GM03348 (cell line): ENCODE results near the gene TCF23.

Source experiments
- DNase-seq: peaks from one replicate; pipeline ENCODE4 v3.0.0; 2012; ENCODE audit warnings: low spot score

The TCF23 gene

DNA sequence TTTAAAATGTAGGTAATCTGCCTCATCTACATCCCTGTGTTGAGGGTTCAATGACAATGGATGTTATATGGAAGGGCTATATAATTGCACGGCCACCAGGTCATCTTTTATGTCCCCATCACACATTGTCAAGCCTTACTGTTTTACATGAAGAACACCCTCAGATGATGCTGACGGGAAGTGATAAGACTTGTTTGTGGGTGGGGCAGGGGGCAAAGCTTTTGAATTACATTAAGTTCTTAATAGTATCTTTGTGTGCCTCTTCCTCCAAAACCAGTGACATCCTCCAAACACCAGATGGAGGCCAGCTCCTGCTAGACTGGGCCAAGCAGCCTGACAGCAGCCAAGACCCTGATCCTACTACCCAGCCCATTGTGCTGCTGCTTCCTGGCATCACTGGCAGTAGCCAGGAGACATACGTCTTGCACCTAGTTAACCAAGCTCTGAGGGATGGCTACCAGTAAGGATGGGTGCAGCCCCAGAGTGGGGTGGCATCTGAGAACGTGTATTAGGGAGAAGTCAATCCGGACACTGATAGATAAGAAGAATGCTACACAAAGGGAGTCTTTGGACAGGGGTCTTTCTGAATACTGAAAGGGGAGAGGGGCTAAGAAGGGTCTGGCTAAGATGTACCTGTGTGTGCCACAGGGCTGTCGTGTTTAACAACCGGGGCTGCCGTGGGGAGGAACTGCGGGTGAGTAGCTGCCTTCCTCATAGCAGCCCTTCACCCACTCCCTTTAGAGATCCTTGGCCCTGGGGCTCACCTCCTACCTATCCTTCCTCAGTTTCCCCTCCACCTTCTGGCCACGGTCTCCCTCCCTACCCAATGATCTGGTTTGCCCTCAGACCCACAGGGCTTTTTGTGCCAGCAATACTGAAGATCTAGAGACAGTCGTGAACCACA, 19.9 kb upstream of the TCF23 start:
- DNase-seq, result no peak

DNA sequence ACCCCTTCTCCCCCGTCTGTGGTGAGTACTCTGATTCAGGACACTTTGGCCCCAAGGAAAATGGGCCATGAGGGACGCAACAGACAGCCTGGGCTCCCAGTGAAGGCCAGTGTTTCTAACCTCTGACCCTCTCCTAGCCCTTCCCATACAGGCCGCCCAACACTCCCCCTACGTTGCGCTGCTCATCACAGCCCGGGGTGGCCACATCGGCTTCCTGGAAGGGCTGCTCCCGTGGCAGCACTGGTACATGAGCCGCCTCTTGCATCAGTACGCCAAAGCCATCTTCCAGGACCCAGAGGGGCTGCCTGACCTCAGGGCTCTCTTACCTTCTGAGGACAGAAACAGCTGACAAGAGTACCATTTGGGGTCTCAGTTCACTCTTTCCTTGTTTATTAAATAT, 18.4 kb upstream of the TCF23 start:
- DNase-seq, result no peak

DNA sequence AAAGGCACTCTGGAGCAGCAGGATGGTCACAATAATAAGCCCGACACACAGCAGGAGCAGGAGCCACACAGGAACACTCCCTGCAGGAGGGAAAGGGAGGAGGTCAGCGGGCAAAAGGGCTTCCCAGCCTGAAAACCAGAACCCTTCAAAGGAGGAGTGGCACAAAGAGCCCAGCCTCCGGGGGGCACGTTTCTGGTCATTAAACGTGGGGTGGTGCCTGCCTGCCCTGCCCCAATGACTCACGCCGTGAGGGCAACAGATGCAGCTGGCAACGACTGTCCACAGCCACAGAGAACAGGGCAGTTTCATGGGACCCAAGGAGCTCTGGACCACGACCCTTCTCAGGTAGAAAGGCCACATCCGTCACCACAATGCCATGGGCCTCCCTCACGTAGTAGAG, 17.4 kb upstream of the TCF23 start:
- no peak for DNase-seq

DNA sequence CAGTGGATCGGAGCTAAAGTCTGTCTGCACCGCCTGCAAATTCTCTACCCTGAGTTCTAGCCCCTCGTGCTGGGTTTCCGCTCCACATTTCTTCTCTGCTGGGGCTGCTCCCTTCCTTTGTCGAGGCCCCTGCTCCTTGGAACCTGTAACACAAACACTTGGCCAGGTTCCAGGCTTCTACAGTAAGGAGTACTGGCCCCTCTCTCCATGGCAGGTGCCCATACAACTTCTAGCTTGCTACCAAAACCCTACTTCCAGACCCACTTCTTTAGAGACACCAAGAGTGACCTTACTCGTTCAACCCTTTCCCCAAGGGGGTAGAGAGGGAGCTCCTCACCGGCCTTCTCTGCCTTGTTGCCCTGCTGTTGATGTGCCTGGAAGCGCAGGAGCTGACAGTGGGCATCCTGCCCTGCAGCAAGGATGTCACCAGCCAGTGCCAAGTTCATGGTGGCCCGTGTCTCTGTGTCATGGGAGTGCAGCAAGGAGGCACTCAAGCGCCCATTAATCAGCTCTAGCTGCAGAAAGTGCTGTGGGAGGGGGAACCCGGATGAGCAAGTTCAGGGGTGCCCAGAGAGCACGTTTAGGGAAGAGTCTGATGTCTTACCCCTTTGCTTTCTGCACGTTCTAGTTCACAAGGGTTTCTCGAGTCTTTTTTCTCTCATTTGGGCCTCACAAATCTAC, 15.5 kb upstream of the TCF23 start:
- no peak for DNase-seq

DNA sequence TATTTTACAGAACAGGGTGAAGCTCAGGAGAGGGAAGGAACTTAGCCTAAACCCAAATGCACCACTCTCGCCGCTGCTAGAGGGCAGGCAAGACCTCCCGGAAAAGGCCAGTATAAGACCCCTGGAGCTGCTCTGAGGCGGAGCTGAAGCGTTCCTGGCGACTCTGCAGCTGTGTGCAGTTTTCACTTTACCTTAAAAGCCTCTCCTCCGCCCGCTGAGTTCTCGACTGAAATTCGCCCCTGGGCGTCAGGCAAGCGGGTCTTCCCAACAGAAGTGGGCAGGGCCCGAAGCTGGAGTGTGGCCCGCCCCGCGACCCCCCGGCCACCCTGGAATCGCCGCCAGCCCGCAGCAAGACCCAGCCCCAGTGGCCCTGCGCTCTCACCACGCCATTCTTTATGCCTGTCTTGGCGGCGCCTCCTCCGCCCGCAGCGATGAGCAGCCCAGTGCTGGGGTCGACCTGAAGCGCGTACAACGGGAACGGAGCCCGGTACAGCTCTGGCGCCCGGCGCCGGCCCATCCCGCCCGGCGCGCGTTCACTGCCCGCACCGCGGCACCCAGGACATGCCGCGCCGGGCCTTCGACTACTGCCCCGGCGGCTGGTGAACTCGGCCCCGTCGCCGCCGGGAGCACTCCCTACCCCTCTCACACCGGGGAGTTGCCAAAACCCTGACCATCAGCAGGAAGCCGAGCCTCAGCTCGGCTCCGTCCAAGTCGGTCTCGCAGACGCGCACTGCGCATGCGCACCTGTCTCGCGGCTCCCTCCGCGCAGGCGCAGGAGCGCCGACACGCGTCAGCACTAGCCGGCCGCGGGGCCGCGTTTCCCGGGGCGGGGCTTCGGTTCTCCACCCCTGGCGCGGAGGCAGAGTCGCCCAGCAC, 14.7 kb upstream of the TCF23 start, which contains the start of gene PREB:
PREB (minus strand) TSS at position 732 of the 876 bp plus-strand sequence; CDS start at position 517, 215 bp downstream.
- peak; percentile 100 for DNase-seq

DNA sequence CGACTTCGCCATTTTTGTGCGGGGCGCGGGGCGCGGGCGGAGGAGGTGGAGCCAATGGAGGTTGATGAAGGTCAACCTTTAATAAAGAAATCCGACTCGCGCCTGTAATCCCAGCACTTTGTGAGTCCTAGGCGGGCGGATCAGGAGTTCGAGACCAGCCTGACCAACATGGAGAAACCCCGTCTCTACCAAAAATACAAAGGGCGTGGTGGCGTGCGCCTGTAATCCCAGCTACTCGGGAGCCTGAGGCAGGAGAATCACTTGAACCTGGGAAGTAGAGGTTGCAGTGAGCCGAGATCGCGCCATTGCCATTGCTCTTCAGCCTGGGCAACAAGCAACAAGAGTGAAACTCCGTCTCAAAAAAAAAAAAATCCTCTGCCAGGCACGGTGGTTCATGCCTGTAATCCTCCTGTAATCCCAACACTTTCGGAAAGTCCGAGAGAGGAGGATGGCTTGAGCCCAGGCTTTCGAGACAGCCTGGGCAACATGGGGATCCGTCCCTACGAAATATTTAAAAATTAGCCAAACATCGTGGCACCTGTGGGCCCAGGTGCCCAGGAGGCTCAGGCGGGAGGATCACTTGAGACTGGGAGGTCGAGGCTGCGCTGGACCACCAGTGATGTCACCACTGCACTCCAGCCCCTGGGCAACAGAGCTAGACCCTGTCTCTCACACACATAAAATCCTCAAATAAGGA, 13.9 kb upstream of the TCF23 start:
- DNase-seq, result no peak

DNA sequence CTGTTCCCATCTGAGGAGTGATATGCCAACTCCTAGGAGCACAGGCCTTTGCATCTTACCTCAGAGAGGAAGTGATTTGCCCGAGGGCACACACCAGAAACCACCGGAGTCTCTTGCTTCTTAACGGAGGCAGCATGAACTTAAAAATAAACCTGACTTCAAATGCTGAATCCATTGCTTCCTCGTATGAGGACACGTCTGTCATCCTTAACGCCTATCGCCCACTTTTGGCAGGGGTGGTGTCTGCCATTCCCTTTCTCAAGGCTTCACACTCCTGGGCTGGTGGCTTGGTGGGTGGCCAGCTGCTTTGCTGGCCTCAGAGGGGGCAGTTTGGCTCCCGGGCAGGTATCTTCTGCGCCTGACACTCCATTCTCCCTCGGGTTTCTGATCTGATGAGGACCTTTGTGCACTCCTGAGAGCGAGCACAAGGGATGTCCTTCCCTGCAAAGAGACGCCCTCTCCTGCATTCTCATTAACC, 13.3 kb upstream of the TCF23 start:
- no peak for DNase-seq

DNA sequence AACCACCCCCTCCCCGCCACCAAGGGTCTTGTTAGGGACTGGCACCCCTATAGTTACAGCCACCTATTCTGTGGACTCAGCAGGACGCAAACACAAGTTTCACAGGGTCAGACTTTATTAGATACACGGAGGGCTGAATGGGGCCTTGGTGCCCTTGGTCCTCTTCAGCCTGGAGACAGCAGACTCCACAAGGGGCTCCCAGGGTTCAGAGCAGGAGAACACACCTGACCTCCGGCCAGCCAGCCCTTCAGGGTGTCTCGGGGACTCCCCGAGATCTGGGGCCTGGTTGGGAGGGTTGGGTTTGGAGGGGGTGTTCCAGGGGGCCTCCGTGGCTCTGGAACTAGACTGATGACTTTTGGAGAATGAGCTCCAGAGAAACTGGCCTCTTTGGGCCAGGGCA, 12.1 kb upstream of the TCF23 start:
- no peak for DNase-seq

DNA sequence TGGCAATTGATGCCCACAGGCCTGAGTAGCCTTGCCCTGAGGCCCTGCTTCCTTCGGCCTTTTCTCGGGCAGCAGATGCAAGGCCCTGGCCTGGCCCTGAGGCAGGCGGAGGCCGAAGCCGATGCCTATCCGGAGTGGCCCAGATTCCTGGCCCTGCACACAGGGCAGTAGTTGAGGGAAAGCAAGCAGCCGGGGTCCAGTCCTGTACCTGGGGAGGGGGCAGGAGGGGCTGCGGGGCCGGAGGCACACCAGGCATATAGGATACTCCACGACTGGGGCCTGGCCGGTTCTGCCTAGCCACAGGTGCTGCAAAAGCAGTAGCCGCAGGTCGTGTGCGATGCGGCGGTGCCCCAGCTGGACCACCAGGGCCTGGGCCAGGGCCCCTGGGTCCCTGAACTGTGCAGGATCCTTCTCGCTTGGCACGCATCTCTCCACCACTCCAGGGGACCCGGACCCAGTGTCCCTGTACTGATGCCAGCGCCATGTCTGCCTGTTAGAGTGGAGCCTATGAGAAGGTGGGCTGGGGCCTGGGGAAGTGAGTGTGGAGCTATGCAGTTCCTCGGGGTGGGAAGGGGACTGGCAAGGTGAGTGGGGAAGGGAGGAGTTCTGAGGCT, 11.4 kb upstream of the TCF23 start:
- no peak for DNase-seq

DNA sequence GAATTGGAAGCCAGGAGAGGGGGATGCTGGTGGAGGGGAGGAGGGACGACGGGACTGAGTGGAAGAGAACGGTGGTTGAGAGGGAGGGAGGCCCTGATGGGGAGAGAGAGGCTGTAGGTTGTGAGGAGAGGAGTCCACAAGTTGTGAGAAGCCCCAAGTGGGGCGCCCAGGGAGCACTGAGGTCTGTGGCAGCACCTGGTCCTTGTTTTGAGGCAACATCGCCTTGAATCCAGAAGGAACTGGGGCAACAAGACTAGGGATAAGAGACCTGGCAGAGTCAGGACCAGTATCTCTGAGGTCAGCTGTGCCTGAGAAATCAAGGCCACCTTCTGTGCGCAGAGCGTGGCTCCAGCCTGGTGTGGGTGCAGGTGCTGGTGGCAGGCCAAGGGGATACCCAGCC, 10.7 kb upstream of the TCF23 start:
- DNase-seq, result no peak

DNA sequence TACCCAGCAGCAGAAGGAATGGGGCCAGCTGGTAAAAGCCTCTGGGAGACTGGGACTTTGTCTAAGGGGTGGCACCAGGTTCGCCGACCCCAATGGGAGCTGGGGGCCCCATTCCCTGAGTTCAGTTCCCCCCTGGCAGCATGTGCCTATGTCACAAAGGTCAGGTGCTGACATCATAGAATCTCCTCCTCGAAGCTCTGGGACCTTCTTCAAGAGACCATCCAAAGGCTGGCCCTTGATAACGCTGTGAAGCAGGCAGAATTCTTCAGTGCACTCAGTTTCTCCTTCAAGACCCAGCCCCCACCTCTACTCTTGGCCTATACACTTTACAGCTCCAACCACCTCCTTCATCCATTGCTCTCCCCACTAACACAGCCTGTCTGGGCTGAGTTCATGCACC, 9.5 kb upstream of the TCF23 start, which contains the start of gene PRR30:
PRR30 (minus strand) TSS at position 101 of the 400 bp plus-strand sequence. CDS start 1,081 bp downstream, outside the sequence.
- no peak for DNase-seq

DNA sequence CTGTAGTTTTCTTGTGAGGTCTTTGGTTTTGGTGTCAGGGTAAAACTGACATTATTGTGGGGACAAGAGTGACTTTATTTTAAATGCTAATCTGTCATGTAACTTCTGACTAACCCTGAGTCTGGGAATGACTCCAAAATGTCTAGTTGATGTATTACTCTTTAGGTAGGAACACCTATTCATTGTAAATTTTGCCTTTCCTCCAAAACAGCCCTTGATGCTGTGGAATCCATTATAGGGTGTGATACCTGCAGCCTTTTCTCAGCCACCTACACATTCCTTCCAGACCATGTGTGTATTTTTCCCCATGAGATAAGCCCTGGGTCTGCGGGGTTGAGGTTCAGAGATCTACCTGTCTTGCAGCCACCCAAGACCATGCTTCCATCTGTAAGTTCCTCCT, 5.5 kb upstream of the TCF23 start:
- no peak for DNase-seq

DNA sequence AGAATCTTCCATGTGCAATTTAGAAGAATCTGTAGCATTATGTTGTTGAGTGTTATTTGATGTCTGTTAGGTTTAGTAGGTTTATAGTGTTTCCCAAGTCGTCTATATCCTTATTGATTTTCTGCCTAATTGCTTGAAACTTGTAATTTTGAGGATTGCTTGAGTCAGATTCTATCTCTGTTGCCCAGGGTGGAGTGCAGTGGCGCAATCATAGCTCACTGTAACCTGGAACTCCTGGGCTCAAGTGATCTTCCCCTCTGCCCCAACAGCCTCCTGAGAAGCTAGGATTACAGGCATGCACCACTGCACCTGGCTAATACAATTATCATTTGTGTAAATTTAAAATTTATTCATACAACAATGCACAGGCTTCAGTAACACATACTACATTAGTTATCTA, 3.1 kb upstream of the TCF23 start:
- DNase-seq, result no peak

DNA sequence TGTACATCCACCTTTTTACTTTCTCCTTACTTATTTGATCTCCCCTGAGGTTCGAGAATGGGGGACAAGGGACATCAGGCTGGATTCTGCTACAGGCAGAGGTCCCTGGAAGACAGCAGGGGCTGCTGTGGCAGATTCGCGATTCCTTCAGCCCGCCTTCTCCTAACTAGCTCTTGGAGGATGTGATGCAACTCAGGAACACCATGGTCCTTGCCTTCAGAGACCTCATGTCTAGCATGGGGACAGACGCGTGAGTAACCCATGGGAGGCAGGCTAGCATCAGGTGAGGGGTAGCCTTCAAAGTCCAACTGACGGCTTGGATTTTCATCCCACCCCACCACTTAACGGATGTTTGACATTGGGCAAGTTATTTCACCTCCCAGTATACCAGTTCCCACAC, 869 bp upstream of the TCF23 start:
- DNase-seq, result no peak

DNA sequence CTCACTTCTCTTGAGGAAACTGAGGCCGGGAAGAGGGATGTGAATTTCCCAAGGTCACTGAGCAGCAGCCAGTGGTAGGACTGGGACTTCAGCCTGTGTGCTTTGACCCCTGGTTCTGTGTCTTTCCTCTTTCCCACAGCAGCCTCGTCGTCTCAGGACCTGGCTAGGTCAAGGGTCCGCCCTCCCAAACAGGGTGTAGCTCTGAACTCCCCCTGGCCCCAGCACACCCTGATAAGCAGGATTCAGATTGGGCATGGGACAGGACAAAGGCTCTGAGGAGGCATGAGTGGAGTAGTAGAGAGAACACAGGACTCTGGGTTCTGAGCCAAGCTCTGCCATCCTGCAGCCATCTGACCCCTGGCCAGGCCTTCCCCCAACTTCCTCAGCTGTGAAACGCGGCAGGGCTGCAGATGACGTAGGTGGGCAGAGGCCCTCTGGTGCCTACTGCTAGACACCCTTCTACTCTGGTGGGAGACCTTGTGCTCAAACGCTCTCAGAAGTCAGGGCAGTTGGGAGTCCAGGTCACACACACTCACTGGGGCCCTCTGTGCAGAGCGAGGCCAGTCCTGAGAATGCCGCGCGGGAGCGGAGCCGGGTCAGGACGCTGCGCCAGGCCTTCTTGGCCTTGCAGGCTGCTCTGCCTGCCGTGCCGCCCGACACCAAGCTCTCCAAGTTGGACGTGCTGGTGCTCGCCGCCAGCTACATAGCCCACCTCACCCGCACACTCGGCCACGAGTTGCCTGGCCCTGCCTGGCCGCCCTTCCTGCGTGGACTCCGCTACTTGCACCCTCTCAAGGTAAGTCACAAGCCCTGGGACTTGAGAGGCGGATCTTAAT, 984 bp downstream of the TCF23 start:
- no peak for DNase-seq

DNA sequence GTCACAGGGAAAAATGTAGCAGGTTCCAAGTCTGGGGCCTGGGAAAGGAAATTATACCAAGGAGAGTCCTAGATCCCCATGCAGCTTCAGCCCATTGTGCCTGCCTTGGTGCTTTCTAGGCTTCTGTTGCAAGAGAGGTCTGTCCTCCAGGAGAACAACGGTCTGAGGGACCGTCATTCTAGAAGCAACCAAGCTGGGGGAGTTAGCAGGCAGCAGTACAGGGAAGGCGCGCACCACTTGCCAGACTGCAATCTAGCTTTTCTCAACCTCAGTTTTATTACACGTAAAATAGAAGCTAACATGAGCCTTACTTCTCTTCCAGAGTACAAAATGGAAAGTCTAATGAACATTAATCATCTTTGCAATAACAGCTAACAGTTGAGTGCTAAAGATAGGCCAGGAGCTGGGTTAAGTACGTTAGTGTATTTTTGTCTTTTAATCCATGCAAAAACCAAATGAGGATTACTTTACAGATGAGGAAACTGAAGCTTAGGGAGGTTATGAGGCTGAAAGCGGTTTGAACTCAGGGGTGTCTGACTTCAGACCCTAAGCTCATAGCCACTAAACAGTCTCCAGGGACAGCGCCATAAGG, 1.9 kb downstream of the TCF23 start:
- DNase-seq, result no peak

DNA sequence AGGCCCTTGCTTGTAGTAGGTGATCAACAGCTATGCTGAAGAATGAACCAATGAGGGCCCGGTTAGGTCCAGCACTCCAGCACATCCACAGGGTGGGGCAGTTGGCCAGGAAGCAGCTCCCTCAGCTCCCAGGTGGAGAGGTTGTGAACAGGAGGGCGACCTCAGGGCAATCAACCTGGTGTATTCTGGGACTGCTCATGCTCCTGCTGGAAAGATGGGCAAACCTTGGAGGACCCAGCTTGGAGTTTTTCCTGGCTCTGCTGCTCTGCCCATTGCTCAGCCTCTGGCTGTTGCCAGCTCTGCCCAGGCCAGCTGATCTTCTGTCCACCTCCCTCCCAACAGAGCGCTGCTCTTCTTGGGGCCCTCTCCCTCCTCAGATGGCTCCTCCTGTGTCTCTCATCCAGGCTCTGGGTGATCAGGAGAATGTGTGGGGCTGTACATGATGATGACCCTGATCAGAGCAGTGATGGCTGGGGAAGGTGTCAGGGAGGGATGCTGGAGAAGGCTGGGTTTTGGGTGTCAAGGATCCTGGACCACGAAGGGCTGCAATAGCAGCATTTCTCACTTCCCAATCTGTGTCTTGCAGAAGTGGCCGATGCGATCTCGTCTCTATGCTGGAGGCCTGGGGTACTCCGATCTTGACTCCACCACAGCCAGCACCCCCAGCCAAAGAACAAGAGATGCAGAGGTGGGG, 3.4 kb downstream of the TCF23 start:
- no peak for DNase-seq

DNA sequence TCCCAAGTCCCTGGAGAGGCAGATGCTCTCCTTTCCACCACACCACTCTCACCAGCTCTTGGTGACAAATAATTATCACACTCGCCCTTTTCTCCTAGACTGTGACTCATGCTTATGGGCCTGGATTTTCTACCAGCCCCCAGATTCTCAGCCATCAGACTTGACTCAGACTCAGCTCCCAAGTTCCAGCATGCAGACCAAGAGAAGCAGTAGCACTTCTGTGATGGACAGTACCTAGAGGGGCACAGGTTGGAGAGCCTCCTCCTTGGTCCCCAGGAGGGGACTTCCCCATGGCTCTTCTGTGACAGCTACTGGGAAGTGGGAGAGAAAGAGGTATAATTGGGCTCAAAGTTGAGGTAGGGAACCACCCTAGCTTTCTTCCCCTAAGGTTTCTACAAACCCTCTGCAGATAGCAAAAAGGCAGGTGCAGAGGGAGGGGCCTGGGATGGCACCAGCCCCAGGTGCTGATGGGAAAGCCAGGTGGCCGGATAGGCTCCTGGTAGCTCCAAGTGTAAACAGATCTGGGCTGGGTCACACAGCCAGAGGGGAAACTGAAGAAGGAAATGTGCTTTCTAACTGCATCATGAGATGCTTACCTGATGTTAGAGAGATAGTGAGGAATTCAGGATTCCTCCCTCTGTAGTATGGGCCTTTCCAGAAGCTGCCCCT, 4.1 kb downstream of the TCF23 start:
- peak; percentile 55 for DNase-seq

DNA sequence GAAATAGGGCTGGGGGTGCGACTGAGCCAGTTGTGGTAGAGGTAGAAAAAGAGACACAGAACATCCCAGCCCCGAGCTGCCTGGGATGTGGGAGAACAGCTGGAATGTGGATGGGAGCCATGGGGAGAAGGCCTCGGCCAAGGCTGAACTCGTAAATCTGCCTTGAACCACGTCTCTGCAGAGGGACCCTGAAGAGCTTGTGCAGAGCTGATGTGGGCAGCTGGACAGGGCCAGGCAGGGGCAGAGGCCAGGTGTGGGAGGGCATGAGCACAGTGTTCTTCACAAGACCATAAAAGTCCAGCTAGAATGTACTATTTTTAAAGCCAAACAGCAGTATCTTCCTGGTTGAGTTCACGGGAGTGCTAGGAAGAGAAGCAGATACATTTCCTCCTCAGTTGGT, 5.7 kb downstream of the TCF23 start:
- DNase-seq, result no peak
